ENCODE measurements around the gene ZNF341.

The ZNF341 gene

GRCh38 chr20:33840759-33841435 lies 109.1 kb downstream of the ZNF341 start:
- in situ Hi-C loops (cut with MboI; ENCODE audit: low sequenced_read_pairs, unreplicated experiment) = no loop called here
- no peak for DNase-seq (ENCODE audit: low spot score)
- TF ChIP-seq CTCF (IDR thresholded peaks at IDR 0.05; ENCODE audit: borderline replicate concordance, control extremely low read depth, extremely low read depth, insufficient read depth, missing control alignments) = no peak

- in situ Hi-C loops (cut with MboI; ENCODE audit: low sequenced_read_pairs, unreplicated experiment) = no loop called here
- no peak for DNase-seq (ENCODE audit: low spot score)
- no peak for TF ChIP-seq CTCF (IDR thresholded peaks at IDR 0.05; ENCODE audit: borderline replicate concordance, control extremely low read depth, extremely low read depth, insufficient read depth, missing control alignments)
Measured at GRCh38 chr20:33841436-33841799, 109.6 kb downstream of the ZNF341 start.
